ENCODE results near the gene PLA2G2F. TPM values are rescaled to one million over a fixed set of nuclear protein-coding genes. Genes with fewer than 3 reads are reported as not detected.

Gene PLA2G2F
- total and polyA plus RNA-seq, 2 experiments from 2014 or later: not detected

GRCh38 chr1:20141001-20141400, 1.9 kb downstream of the PLA2G2F start (continued):
- TF ChIP-seq, protein P1, sequence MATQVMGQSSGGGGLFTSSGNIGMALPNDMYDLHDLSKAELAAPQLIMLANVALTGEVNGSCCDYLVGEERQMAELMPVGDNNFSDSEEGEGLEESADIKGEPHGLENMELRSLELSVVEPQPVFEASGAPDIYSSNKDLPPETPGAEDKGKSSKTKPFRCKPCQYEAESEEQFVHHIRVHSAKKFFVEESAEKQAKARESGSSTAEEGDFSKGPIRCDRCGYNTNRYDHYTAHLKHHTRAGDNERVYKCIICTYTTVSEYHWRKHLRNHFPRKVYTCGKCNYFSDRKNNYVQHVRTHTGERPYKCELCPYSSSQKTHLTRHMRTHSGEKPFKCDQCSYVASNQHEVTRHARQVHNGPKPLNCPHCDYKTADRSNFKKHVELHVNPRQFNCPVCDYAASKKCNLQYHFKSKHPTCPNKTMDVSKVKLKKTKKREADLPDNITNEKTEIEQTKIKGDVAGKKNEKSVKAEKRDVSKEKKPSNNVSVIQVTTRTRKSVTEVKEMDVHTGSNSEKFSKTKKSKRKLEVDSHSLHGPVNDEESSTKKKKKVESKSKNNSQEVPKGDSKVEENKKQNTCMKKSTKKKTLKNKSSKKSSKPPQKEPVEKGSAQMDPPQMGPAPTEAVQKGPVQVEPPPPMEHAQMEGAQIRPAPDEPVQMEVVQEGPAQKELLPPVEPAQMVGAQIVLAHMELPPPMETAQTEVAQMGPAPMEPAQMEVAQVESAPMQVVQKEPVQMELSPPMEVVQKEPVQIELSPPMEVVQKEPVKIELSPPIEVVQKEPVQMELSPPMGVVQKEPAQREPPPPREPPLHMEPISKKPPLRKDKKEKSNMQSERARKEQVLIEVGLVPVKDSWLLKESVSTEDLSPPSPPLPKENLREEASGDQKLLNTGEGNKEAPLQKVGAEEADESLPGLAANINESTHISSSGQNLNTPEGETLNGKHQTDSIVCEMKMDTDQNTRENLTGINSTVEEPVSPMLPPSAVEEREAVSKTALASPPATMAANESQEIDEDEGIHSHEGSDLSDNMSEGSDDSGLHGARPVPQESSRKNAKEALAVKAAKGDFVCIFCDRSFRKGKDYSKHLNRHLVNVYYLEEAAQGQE (IDR thresholded peaks at IDR 0.05; ENCODE audit: unreplicated experiment): no peak
- no peak for TF ChIP-seq ZNF114 (CRISPR knock-in tag; IDR thresholded peaks at IDR 0.05)

- Histone ChIP-seq H3K4me1 (ENCODE audit: insufficient read depth) (no peaks in the 10 kb centered on the region), H4K20me1 (replicated peaks; ENCODE audit: insufficient read depth) (no peaks in the 10 kb centered on the region), H3K9me2 (ENCODE audit: insufficient read depth) (no peaks in the 10 kb centered on the region), H3F3A (replicated peaks; ENCODE audit: low read depth) (no peaks in the 10 kb centered on the region), H3K4me2 (no peak overlapping the region), H3K79me2 (replicated peaks; ENCODE audit: insufficient read depth) (no peaks in the 10 kb centered on the region), H2AFZ (no peak overlapping the region), H3K36me3 (ENCODE audit: insufficient read depth) (no peaks in the 10 kb centered on the region), H3K27me3 (ENCODE audit: insufficient read depth) (no peaks in the 10 kb centered on the region), H3K4me3 (no peak overlapping the region), H3K27ac (ENCODE audit: low read depth) (no peak overlapping the region)
- Mint-ChIP-seq H3K36me3 (ENCODE audit: low read depth) (peaks cover 4% of the 10 kb centered on the region; the same call in 1 of the 3 replicates), H3K27me3 (ENCODE audit: insufficient read depth, low read depth, poor library complexity) (peaks cover 3% of the 10 kb centered on the region), H3K9me3 (peaks cover 7% of the 10 kb centered on the region; the same call in 2 of the 3 replicates), H3K27ac (no peak overlapping the region), H3K4me3 (no peak overlapping the region), H3K4me1 (no peaks in the 10 kb centered on the region)
- ATAC-seq (no peak), DNase-seq (ENCODE audit: low spot score) (no peak)
- TF ChIP-seq POLR2AphosphoS5 (IDR thresholded peaks at IDR 0.05; ENCODE audit: low read depth): no peak
- no peak for TF ChIP-seq CTCF (conservative IDR thresholded peaks at IDR 0.05; ENCODE audit: low read depth in 2 of 2)
- TF ChIP-seq EZH2phosphoT487 (IDR thresholded peaks at IDR 0.05; ENCODE audit: unreplicated experiment): no peak
- no peak for TF ChIP-seq ZNF331 (CRISPR knock-in tag; IDR thresholded peaks at IDR 0.05; ENCODE audit: low read depth)
- no peak for TF ChIP-seq JUNB (IDR thresholded peaks at IDR 0.05; ENCODE audit: unreplicated experiment)
- no peak for TF ChIP-seq STAT1 (IDR thresholded peaks at IDR 0.05; ENCODE audit: unreplicated experiment)
- TF ChIP-seq ETS1 (IDR thresholded peaks at IDR 0.05): no peak
- no peak for TF ChIP-seq EZH2 (IDR thresholded peaks at IDR 0.05; ENCODE audit: low read depth, unreplicated experiment)
- TF ChIP-seq NANOG (IDR thresholded peaks at IDR 0.05; ENCODE audit: borderline replicate concordance): no peak
- TF ChIP-seq, protein P1 (IDR thresholded peaks at IDR 0.05; ENCODE audit: unreplicated experiment): no peak
These were observed 2.3 kb downstream of the PLA2G2F start for GRCh38 chr1:20141466-20141865.
